HG03039 (cell line): ENCODE results near the gene DZIP1.
A peak's percentile ranks its signal among the peaks of the same experiment; 100 is the strongest.

Experiments
- ATAC-seq: cut with Tn5 transposase; IDR thresholded peaks from one replicate; pipeline ENCODE4 v1.9.1; 2021; ENCODE audit warnings: mild to moderate bottlenecking, moderate library complexity; ENCODE audit not compliant: unreplicated experiment

The DZIP1 gene

GRCh38 chr13:95643936-95644598 lies 439 bp downstream of the DZIP1 start:
- ATAC-seq: peak; percentile 38

GRCh38 chr13:95643571-95643935 lies 953 bp downstream of the DZIP1 start:
- ATAC-seq: no peak

- ATAC-seq: no peak
These were observed 1.5 kb downstream of the DZIP1 start for GRCh38 chr13:95642999-95643398.

- ATAC-seq: no peak
These were observed 2.4 kb downstream of the DZIP1 start for GRCh38 chr13:95642028-95642621.

GRCh38 chr13:95641291-95642027 lies 3.0 kb downstream of the DZIP1 start:
- no peak for ATAC-seq

- no peak for ATAC-seq
These were observed 7.7 kb downstream of the DZIP1 start for GRCh38 chr13:95636853-95637252.

- no peak for ATAC-seq
These were observed 13.9 kb downstream of the DZIP1 start for GRCh38 chr13:95630593-95630992.

GRCh38 chr13:95629071-95629470 lies 15.4 kb downstream of the DZIP1 start:
- ATAC-seq: no peak

GRCh38 chr13:95628488-95628887 lies 16.0 kb downstream of the DZIP1 start:
- no peak for ATAC-seq

- no peak for ATAC-seq
These were observed 16.9 kb downstream of the DZIP1 start for GRCh38 chr13:95627590-95627989.

GRCh38 chr13:95626768-95627167 lies 17.7 kb downstream of the DZIP1 start:
- no peak for ATAC-seq

- ATAC-seq: peak; percentile 47
These were observed 20.5 kb downstream of the DZIP1 start for GRCh38 chr13:95624020-95624419.

GRCh38 chr13:95623141-95623540 lies 21.4 kb downstream of the DZIP1 start:
- no peak for ATAC-seq

- no peak for ATAC-seq
These were observed 23.5 kb downstream of the DZIP1 start for GRCh38 chr13:95620825-95621498.

- ATAC-seq: no peak
These were observed 24.3 kb downstream of the DZIP1 start for GRCh38 chr13:95620030-95620824.

GRCh38 chr13:95615539-95615938 lies 29.0 kb downstream of the DZIP1 start:
- no peak for ATAC-seq

- ATAC-seq: no peak
These were observed 29.8 kb downstream of the DZIP1 start for GRCh38 chr13:95614641-95615245.

- no peak for ATAC-seq
These were observed 35.7 kb downstream of the DZIP1 start for GRCh38 chr13:95608640-95609323.

- ATAC-seq: no peak
These were observed 37.1 kb downstream of the DZIP1 start for GRCh38 chr13:95607366-95607765.
